ENCODE data around the gene UNC119B. TPM values are rescaled to one million over a fixed set of nuclear protein-coding genes. Genes with fewer than 3 reads are reported as not detected.

Gene UNC119B
- total and polyA plus RNA-seq, 2 experiments from 2014 or later, result 10.9 to 26.0 TPM

DNA sequence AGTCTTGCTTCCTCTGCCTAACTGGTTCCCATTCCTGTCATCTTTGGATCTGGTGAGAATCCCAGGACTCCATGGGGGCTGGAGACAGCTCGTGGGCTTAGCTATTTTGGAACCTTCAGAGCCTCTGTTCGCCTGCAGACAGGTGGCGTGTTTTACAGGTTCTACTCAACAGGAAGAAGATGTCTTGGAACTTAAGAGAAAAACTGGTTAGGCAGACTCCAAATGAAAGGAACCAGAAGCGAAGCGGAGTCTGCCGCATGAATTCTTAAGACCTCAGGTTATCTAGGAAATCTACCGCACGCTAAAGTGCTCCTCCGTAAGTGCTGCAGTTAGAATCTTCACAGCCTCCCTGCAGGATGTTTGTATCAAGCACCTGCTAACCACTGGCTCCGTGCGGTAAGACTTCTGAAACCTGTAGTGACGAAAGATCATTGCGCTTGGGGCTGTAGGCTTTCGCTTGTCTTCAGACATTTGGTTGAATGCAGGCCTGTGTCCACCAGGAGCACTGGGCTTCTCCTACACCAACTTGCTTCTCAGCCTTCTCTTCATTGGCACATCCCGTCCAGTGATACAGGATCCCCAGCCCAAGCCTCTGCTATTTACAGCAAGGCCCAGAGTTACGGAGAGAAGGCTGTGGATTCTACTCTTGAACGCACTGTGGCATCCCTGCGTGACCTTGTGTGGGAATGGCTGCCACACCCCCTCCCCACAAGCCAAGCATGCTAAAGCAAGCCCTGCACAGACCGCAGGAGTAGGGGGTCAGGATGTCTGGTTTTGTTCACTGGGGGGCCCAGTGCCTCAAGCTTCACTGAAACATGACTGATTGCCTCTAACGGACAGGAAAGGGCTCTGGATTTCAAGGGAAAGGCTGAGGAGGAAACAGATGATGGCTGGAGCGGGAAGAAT lies 50.3 kb downstream of the UNC119B start:
- Histone ChIP-seq H3K9me2 (replicated peaks; ENCODE audit: insufficient read depth) (no peaks in the 10 kb centered on the region), H4K20me1 (ENCODE audit: insufficient read depth, poor library complexity, severe bottlenecking) (no peaks in the 10 kb centered on the region), H3K9me3 (ENCODE audit: low read depth) (no peaks in the 10 kb centered on the region), H3K4me3 (no peak overlapping the region), H3K36me3 (replicated peaks; ENCODE audit: insufficient read depth, low read depth) (no peaks in the 10 kb centered on the region), H3K79me2 (no peaks in the 10 kb centered on the region), H3K4me1 (ENCODE audit: insufficient read depth) (peaks cover 11% of the 10 kb centered on the region), H2AFZ (no peak overlapping the region), H3K27me3 (no peaks in the 10 kb centered on the region), H3K27ac (peak overlapping the region; percentile 87), H3K4me2 (no peak overlapping the region)
- WGBS (ENCODE audit: low lambda C conversion rate, missing lambda C conversion rate), result 79% methylated on average over 21 of the region's 21 CpGs
- TF ChIP-seq, protein P1, sequence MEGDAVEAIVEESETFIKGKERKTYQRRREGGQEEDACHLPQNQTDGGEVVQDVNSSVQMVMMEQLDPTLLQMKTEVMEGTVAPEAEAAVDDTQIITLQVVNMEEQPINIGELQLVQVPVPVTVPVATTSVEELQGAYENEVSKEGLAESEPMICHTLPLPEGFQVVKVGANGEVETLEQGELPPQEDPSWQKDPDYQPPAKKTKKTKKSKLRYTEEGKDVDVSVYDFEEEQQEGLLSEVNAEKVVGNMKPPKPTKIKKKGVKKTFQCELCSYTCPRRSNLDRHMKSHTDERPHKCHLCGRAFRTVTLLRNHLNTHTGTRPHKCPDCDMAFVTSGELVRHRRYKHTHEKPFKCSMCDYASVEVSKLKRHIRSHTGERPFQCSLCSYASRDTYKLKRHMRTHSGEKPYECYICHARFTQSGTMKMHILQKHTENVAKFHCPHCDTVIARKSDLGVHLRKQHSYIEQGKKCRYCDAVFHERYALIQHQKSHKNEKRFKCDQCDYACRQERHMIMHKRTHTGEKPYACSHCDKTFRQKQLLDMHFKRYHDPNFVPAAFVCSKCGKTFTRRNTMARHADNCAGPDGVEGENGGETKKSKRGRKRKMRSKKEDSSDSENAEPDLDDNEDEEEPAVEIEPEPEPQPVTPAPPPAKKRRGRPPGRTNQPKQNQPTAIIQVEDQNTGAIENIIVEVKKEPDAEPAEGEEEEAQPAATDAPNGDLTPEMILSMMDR (IDR thresholded peaks at IDR 0.05; ENCODE audit: poor library complexity), result no peak
- no peak for DNase-seq (ENCODE audit: low spot score)

DNA sequence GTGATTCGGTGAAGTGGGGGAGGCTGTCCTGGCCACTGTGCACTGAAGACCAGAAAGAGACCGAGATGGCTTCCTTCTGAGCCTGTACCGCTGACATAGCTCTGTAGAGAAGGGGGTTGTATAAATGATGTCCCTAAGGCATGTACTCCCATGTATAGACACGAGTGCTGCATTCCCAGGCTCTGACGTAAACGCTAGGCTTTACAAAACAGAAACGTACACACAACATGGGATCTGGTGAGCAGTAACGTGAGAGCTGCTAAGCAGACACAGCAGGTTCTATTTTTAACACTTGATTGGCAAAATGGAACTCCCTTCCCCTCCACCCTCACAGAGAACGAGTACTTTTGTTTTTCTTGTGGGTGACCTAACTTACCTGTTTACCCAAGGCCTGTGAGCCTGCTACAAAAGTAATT lies 51.3 kb downstream of the UNC119B start:
- WGBS (ENCODE audit: low lambda C conversion rate, missing lambda C conversion rate), result 41% methylated on average over 9 of the region's 9 CpGs
- no peak overlapping the region for H2AFZ ChIP-seq
- H3K4me2 ChIP-seq, result peak overlapping the region; percentile 25
- peak; percentile 78 for DNase-seq (ENCODE audit: low spot score)
- TF ChIP-seq, protein P1 (IDR thresholded peaks at IDR 0.05; ENCODE audit: poor library complexity), result no peak
- TF ChIP-seq EZH2 (IDR thresholded peaks at IDR 0.05; ENCODE audit: borderline replicate concordance), result no peak
- no peak for TF ChIP-seq EZH2phosphoT487 (IDR thresholded peaks at IDR 0.05; ENCODE audit: low read depth, severe bottlenecking, unreplicated experiment)
- H3K36me3 ChIP-seq (replicated peaks; ENCODE audit: insufficient read depth, low read depth), result no peaks in the 10 kb centered on the region
- H4K20me1 ChIP-seq (ENCODE audit: insufficient read depth, poor library complexity, severe bottlenecking), result no peaks in the 10 kb centered on the region
- H3K4me3 ChIP-seq, result no peak overlapping the region
- no peaks in the 10 kb centered on the region for H3K9me2 ChIP-seq (replicated peaks; ENCODE audit: insufficient read depth)
- no peaks in the 10 kb centered on the region for H3K27me3 ChIP-seq
- H3K27ac ChIP-seq, result peak overlapping the region; percentile 87
- H3K4me1 ChIP-seq (ENCODE audit: insufficient read depth), result peaks cover 10% of the 10 kb centered on the region
- H3K9me3 ChIP-seq (ENCODE audit: low read depth), result no peaks in the 10 kb centered on the region
- H3K79me2 ChIP-seq, result no peaks in the 10 kb centered on the region

DNA sequence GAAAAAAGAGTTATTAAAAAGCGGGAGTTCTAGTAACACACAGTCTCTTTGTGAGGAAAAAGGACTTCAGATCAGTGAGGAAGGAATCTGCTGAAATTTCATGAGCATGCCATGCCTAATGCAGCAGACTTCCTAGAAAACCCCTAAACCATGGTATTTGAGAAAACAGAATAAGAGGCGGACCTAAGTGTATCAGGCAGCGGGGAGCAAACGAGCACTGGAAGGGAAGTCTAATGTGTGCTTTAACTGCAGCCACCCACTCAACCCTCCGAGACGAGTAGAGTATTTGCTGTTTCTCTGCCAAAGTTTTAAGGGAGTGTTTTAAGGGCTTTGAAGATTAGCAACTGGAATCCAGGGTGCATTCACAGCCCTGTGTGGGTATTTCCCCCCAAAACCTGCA lies 51.8 kb downstream of the UNC119B start:
- Histone ChIP-seq H3K79me2 (no peaks in the 10 kb centered on the region), H3K27me3 (no peaks in the 10 kb centered on the region), H3K27ac (peak overlapping the region; percentile 87), H2AFZ (no peak overlapping the region), H3K4me1 (ENCODE audit: insufficient read depth) (peaks cover 7% of the 10 kb centered on the region), H3K4me2 (peak overlapping the region; percentile 25), H3K4me3 (no peak overlapping the region), H3K9me2 (replicated peaks; ENCODE audit: insufficient read depth) (no peaks in the 10 kb centered on the region), H3K9me3 (ENCODE audit: low read depth) (no peaks in the 10 kb centered on the region), H4K20me1 (ENCODE audit: insufficient read depth, poor library complexity, severe bottlenecking) (no peaks in the 10 kb centered on the region), H3K36me3 (replicated peaks; ENCODE audit: insufficient read depth, low read depth) (no peaks in the 10 kb centered on the region)
- DNase-seq (ENCODE audit: low spot score), result no peak
- 68% methylated on average over 6 of the region's 6 CpGs for WGBS (ENCODE audit: low lambda C conversion rate, missing lambda C conversion rate)
- no peak for TF ChIP-seq EZH2phosphoT487 (IDR thresholded peaks at IDR 0.05; ENCODE audit: low read depth, severe bottlenecking, unreplicated experiment)
- no peak for TF ChIP-seq EZH2 (IDR thresholded peaks at IDR 0.05; ENCODE audit: borderline replicate concordance)
- TF ChIP-seq, protein P1 (IDR thresholded peaks at IDR 0.05; ENCODE audit: poor library complexity), result no peak
